ENCODE data around the gene NPTN. TPM values are rescaled to one million over a fixed set of nuclear protein-coding genes. Genes with fewer than 3 reads are reported as not detected.

The NPTN gene
- total and polyA plus RNA-seq, 2 experiments from 2014 or later, result 56.3 to 113 TPM

- H3K4me1 Mint-ChIP-seq, result peaks cover 63% of the 10 kb centered on the region
- H3K4me2 ChIP-seq, result peak overlapping the region; percentile 8
- no peaks in the 10 kb centered on the region for H3K27me3 Mint-ChIP-seq (ENCODE audit: insufficient read depth, low read depth, poor library complexity)
Observed at GRCh38 chr15:73617913-73618312, 15.3 kb downstream of the NPTN start.

GRCh38 chr15:73617301-73617831 is 15.8 kb downstream of the NPTN start:
- no peaks in the 10 kb centered on the region for H3K9me2 ChIP-seq (ENCODE audit: insufficient read depth)
- DNase-seq (ENCODE audit: low spot score) (peak; percentile 65), ATAC-seq (peak; percentile 73)
- H2AFZ ChIP-seq, result no peak overlapping the region
- no peaks in the 10 kb centered on the region for H3K36me3 ChIP-seq (ENCODE audit: insufficient read depth)
- H4K20me1 ChIP-seq (replicated peaks; ENCODE audit: insufficient read depth), result peaks cover 16% of the 10 kb centered on the region
- Mint-ChIP-seq H3K27me3 (ENCODE audit: insufficient read depth, low read depth, poor library complexity) (no peaks in the 10 kb centered on the region), H3K4me1 (peaks cover 60% of the 10 kb centered on the region), H3K27ac (peak overlapping the region; percentile 91), H3K4me3 (peak overlapping the region; percentile 30; the same call in 1 of the 3 replicates), H3K9me3 (no peaks in the 10 kb centered on the region), H3K36me3 (ENCODE audit: low read depth) (no peaks in the 10 kb centered on the region)
- no peaks in the 10 kb centered on the region for H3F3A ChIP-seq (replicated peaks; ENCODE audit: low read depth)
- H3K4me2 ChIP-seq, result peak overlapping the region; percentile 8
- peak overlapping the region; percentile 27 for H3K27ac ChIP-seq (ENCODE audit: low read depth)
- H3K4me1 ChIP-seq (ENCODE audit: insufficient read depth), result peaks cover 48% of the 10 kb centered on the region
- no peak overlapping the region for H3K4me3 ChIP-seq
- H3K27me3 ChIP-seq (ENCODE audit: insufficient read depth), result no peaks in the 10 kb centered on the region
- peaks cover 99% of the 10 kb centered on the region for H3K79me2 ChIP-seq (replicated peaks; ENCODE audit: insufficient read depth)
- no peak for TF ChIP-seq ZNF331 (CRISPR knock-in tag; IDR thresholded peaks at IDR 0.05; ENCODE audit: low read depth)
- TF ChIP-seq NANOG (IDR thresholded peaks at IDR 0.05; ENCODE audit: borderline replicate concordance), result no peak
- no peak for TF ChIP-seq REST (IDR thresholded peaks at IDR 0.05; ENCODE audit: unreplicated experiment)
- TF ChIP-seq ZNF114 (CRISPR knock-in tag; IDR thresholded peaks at IDR 0.05), result no peak
- TF ChIP-seq CREB1 (CRISPR knock-in tag; IDR thresholded peaks at IDR 0.05; ENCODE audit: low read depth), result no peak
- TF ChIP-seq JUNB (IDR thresholded peaks at IDR 0.05; ENCODE audit: unreplicated experiment), result no peak
- TF ChIP-seq, protein P1, sequence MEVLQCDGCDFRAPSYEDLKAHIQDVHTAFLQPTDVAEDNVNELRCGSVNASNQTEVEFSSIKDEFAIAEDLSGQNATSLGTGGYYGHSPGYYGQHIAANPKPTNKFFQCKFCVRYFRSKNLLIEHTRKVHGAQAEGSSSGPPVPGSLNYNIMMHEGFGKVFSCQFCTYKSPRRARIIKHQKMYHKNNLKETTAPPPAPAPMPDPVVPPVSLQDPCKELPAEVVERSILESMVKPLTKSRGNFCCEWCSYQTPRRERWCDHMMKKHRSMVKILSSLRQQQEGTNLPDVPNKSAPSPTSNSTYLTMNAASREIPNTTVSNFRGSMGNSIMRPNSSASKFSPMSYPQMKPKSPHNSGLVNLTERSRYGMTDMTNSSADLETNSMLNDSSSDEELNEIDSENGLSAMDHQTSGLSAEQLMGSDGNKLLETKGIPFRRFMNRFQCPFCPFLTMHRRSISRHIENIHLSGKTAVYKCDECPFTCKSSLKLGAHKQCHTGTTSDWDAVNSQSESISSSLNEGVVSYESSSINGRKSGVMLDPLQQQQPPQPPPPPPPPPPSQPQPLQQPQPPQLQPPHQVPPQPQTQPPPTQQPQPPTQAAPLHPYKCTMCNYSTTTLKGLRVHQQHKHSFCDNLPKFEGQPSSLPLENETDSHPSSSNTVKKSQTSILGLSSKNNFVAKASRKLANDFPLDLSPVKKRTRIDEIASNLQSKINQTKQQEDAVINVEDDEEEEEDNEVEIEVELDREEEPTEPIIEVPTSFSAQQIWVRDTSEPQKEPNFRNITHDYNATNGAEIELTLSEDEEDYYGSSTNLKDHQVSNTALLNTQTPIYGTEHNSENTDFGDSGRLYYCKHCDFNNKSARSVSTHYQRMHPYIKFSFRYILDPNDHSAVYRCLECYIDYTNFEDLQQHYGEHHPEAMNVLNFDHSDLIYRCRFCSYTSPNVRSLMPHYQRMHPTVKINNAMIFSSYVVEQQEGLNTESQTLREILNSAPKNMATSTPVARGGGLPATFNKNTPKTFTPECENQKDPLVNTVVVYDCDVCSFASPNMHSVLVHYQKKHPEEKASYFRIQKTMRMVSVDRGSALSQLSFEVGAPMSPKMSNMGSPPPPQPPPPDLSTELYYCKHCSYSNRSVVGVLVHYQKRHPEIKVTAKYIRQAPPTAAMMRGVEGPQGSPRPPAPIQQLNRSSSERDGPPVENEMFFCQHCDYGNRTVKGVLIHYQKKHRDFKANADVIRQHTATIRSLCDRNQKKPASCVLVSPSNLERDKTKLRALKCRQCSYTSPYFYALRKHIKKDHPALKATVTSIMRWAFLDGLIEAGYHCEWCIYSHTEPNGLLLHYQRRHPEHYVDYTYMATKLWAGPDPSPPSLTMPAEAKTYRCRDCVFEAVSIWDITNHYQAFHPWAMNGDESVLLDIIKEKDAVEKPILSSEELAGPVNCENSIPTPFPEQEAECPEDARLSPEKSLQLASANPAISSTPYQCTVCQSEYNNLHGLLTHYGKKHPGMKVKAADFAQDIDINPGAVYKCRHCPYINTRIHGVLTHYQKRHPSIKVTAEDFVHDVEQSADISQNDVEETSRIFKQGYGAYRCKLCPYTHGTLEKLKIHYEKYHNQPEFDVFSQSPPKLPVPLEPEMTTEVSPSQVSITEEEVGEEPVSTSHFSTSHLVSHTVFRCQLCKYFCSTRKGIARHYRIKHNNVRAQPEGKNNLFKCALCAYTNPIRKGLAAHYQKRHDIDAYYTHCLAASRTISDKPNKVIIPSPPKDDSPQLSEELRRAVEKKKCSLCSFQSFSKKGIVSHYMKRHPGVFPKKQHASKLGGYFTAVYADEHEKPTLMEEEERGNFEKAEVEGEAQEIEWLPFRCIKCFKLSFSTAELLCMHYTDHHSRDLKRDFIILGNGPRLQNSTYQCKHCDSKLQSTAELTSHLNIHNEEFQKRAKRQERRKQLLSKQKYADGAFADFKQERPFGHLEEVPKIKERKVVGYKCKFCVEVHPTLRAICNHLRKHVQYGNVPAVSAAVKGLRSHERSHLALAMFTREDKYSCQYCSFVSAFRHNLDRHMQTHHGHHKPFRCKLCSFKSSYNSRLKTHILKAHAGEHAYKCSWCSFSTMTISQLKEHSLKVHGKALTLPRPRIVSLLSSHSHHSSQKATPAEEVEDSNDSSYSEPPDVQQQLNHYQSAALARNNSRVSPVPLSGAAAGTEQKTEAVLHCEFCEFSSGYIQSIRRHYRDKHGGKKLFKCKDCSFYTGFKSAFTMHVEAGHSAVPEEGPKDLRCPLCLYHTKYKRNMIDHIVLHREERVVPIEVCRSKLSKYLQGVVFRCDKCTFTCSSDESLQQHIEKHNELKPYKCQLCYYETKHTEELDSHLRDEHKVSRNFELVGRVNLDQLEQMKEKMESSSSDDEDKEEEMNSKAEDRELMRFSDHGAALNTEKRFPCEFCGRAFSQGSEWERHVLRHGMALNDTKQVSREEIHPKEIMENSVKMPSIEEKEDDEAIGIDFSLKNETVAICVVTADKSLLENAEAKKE (CRISPR knock-in tag; IDR thresholded peaks at IDR 0.05), result no peak
- no peak for TF ChIP-seq CTCF (conservative IDR thresholded peaks at IDR 0.05; ENCODE audit: low read depth in 2 of 2)
- no peak for TF ChIP-seq EZH2phosphoT487 (IDR thresholded peaks at IDR 0.05; ENCODE audit: unreplicated experiment)

More at GRCh38 chr15:73617913-73618312, 15.3 kb downstream of the NPTN start:
- no peaks in the 10 kb centered on the region for H3K9me2 ChIP-seq (ENCODE audit: insufficient read depth)
- no peaks in the 10 kb centered on the region for H3F3A ChIP-seq (replicated peaks; ENCODE audit: low read depth)
- H3K9me3 Mint-ChIP-seq, result no peaks in the 10 kb centered on the region
- H4K20me1 ChIP-seq (replicated peaks; ENCODE audit: insufficient read depth), result peaks cover 19% of the 10 kb centered on the region
- H3K36me3 ChIP-seq (ENCODE audit: insufficient read depth), result no peaks in the 10 kb centered on the region
- ATAC-seq (peak; percentile 71), DNase-seq (ENCODE audit: low spot score) (peak; percentile 55)
- peaks cover 99% of the 10 kb centered on the region for H3K79me2 ChIP-seq (replicated peaks; ENCODE audit: insufficient read depth)
- peaks cover 53% of the 10 kb centered on the region for H3K4me1 ChIP-seq (ENCODE audit: insufficient read depth)
- no peaks in the 10 kb centered on the region for H3K27me3 ChIP-seq (ENCODE audit: insufficient read depth)
- peak overlapping the region; percentile 30; the same call in 2 of the 3 replicates for H3K4me3 Mint-ChIP-seq
- H3K36me3 Mint-ChIP-seq (ENCODE audit: low read depth), result no peaks in the 10 kb centered on the region
- H3K27ac Mint-ChIP-seq, result peak overlapping the region; percentile 91
- no peak for TF ChIP-seq ZNF331 (CRISPR knock-in tag; IDR thresholded peaks at IDR 0.05; ENCODE audit: low read depth)
- no peak overlapping the region for H2AFZ ChIP-seq
- H3K4me3 ChIP-seq, result no peak overlapping the region
- peak overlapping the region; percentile 60 for H3K27ac ChIP-seq (ENCODE audit: low read depth)

Measured in GM23338 (cell line).